Panc1 (cell line): ENCODE data around the gene NTM. TPM values are rescaled to one million over a fixed set of nuclear protein-coding genes. Genes with fewer than 3 reads are reported as not detected.

Experiments
- ATAC-seq: fragments of 200-7000 bp; cut with Tn5 transposase; 2 replicates; pipeline ENCODE4 v1.9.1; 2020; ENCODE audit warnings: mild to moderate bottlenecking, moderate library complexity
- BruUV-seq: library from RNA; stranded (reverse); fragments of 400-500 nt; replicated peaks from 2 replicates; lab custom pipeline; 2021; lab: Mats Ljungman, UMichigan
- CTCF ChIA-PET: fragments of 300-600 bp; sonication (Branson Sonifier 250); formaldehyde crosslinking; loops from one replicate; lab custom pipeline; 2022; ENCODE audit warnings: antibody characterized with exemption; lab: Charles Lee
- POLR2A ChIA-PET: fragments of 300-600 bp; sonication (Branson Sonifier 250); formaldehyde crosslinking; loops from one replicate; lab custom pipeline; 2022; ENCODE audit warnings: antibody characterized with exemption; lab: Charles Lee
- DNase-seq: peaks from one replicate; pipeline ENCODE4 v3.0.0-alpha.2; 2010; ENCODE audit warnings: low read depth, low spot score
- H3K27ac ChIP-seq: 2 replicates; pipeline ENCODE4 v1.5.1; 2011; ENCODE audit warnings: mild to moderate bottlenecking, low read length, inconsistent platforms
- H3K27me3 ChIP-seq: fragments of 200-500 bp; sonication (Bioruptor generic); 2 replicates; pipeline ENCODE4 v1.6.0; 2014; ENCODE audit warnings: low read length, inconsistent platforms; ENCODE audit not compliant: control insufficient read depth, insufficient read depth
- H3K36me3 ChIP-seq: fragments of 200-500 bp; sonication (Bioruptor generic); 2 replicates; pipeline ENCODE4 v1.5.1; 2014; ENCODE audit warnings: inconsistent platforms, mild to moderate bottlenecking, low read length, moderate library complexity; ENCODE audit not compliant: control insufficient read depth, insufficient read depth
- H3K4me1 ChIP-seq: 2 replicates; pipeline ENCODE4 v1.5.1; 2011; ENCODE audit warnings: inconsistent platforms, mild to moderate bottlenecking, low read length, moderate library complexity; ENCODE audit not compliant: control insufficient read depth, insufficient read depth
- H3K4me3 ChIP-seq, 2 experiments: 2 replicates each; pipeline ENCODE4 v1.5.1; 2011 to 2012; ENCODE audit warnings: low read depth in 2 of 2, low read length in 2 of 2, mild to moderate bottlenecking in 2 of 2, inconsistent platforms in 1 of 2, moderate library complexity in 1 of 2
- H3K9me3 ChIP-seq: fragments of 200-500 bp; sonication (Bioruptor generic); 2 replicates; pipeline ENCODE4 v1.5.1; 2014; ENCODE audit warnings: low read depth, mild to moderate bottlenecking, inconsistent platforms, low read length, moderate library complexity; ENCODE audit not compliant: control insufficient read depth, insufficient read depth
- POLR2AphosphoS5 ChIP-seq: IDR thresholded peaks from 2 replicates; pipeline ENCODE4 v1.6.1; 2012; ENCODE audit warnings: mild to moderate bottlenecking, low read depth, low read length, moderate library complexity
- SIN3A ChIP-seq: IDR thresholded peaks from 2 replicates; pipeline ENCODE4 v1.6.1; 2012; ENCODE audit warnings: low read depth, mild to moderate bottlenecking, low read length, moderate library complexity, borderline replicate concordance; ENCODE audit not compliant: insufficient read depth
- TCF7L2 ChIP-seq: IDR thresholded peaks from 2 replicates; pipeline ENCODE4 v1.6.1; 2011; ENCODE audit warnings: mild to moderate bottlenecking, low read depth, low read length, inconsistent platforms
- in situ Hi-C: cut with HindIII; loops from 2 replicates; pipeline ENCODE4 v1.10.0; 2016; ENCODE audit warnings: low sequenced_read_pairs, low pct_unique_long_range_greater_than_20kb
- intact Hi-C: fragments of 100-400 bp; cut with micrococcal nuclease; formaldehyde crosslinking; loops from one replicate; pipeline ENCODE4 v1.10.0; 2022; ENCODE audit not compliant: unreplicated experiment
- total RNA-seq: library from RNA; stranded (reverse); gene quantifications from one replicate; pipeline ENCODE4 v1.2.1, GENCODE V29; 2021; ENCODE audit not compliant: unreplicated experiment
- TF ChIP-seq, protein P1 (sequence below): fragments of 450-650 bp; IDR thresholded peaks from 2 replicates; pipeline ENCODE4 v1.5.1; 2017; ENCODE audit warnings: mild to moderate bottlenecking
- TF ChIP-seq, protein P2 (sequence below), 2 experiments: IDR thresholded peaks; 2 replicates each; pipeline ENCODE4 v1.6.1; 2011 to 2012; ENCODE audit warnings: low read depth in 2 of 2, control low read depth in 1 of 2, low read length in 1 of 2, mild to moderate bottlenecking in 1 of 2, moderate library complexity in 1 of 2; ENCODE audit not compliant: insufficient read depth in 1 of 2

Gene NTM
- total RNA-seq, 1 experiment from 2014 or later, result 0.10 TPM

DNA sequence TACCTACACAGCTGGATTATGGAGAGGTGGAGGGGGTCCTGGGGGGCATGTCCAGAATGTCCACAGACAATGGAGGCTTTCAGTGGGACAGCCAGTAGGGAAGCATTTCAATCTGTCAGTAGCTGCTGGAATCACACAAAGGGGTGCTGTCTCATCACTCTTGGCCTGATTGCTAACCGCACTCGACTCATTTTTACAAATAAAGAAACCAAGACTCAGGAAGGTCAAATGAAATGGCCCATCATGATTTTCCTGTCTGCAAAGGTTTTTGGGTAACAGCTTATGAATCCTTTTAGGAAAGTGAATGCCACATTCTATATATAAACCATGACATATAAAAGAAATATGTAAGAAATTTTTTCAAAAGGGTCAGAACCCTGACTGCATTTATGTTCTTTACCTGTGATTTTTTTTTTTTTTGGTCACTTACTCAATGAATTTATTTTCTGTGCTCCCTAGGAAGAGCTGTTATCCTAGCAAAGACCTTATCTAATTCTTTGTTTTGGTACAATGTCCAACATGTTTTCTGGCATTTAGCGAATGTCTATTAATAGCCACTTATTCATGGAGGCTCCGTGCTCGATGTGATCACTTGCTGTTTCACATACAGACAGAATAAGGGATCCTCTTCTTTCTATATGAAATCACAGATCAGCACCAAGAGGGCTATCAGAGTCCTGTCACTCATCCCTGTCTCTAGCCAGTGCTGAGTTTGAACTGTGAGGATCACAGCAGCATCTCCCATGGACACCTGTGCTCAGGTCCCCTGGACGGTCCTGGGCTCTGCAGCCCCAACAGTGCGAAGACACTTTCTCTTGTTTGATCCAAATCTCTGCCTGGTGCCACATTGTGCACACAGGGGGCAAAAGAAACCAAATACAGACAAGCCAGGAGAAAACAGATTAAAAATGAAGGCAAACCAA lies 979.7 kb downstream of the NTM start:
- intact Hi-C loops, result no loop called here
- POLR2A ChIA-PET, result no interaction called here

DNA sequence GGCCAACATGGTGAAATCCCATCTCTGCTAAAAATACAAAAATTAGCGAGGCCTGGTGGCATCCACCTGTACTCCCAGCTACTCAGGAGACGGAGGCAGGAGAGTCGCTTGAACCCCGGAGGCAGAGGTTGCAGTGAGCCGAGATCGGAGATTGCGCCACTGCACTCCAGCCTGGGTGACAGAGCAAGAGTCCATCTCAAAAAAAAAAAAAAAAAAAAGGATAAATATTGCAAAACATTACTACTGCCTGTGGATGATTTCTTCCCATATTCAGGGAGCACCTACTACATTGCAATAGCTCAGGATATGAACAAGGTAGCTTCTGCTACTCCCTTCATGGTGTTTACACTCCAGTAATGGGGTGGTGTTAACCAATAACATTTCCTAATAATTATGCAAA lies 980.6 kb downstream of the NTM start:
- no peaks in the 10 kb centered on the region for H3K4me1 ChIP-seq
- in situ Hi-C loops (no loop called here), intact Hi-C loops (no loop called here)
- POLR2A ChIA-PET, result no interaction called here
- DNase-seq, result no peak
- TF ChIP-seq, protein P1, sequence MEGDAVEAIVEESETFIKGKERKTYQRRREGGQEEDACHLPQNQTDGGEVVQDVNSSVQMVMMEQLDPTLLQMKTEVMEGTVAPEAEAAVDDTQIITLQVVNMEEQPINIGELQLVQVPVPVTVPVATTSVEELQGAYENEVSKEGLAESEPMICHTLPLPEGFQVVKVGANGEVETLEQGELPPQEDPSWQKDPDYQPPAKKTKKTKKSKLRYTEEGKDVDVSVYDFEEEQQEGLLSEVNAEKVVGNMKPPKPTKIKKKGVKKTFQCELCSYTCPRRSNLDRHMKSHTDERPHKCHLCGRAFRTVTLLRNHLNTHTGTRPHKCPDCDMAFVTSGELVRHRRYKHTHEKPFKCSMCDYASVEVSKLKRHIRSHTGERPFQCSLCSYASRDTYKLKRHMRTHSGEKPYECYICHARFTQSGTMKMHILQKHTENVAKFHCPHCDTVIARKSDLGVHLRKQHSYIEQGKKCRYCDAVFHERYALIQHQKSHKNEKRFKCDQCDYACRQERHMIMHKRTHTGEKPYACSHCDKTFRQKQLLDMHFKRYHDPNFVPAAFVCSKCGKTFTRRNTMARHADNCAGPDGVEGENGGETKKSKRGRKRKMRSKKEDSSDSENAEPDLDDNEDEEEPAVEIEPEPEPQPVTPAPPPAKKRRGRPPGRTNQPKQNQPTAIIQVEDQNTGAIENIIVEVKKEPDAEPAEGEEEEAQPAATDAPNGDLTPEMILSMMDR, result no peak
- TF ChIP-seq TCF7L2, result no peak
- ATAC-seq, result no peak
- no peaks in the 10 kb centered on the region for H3K9me3 ChIP-seq
- no peak overlapping the region for H3K4me3 ChIP-seq
- H3K27ac ChIP-seq, result no peak overlapping the region
- no peaks in the 10 kb centered on the region for H3K36me3 ChIP-seq
- no peaks in the 10 kb centered on the region for H3K27me3 ChIP-seq
- BruUV-seq, result no TSS peak
- CTCF ChIA-PET, result no interaction called here

More for the DNA sequence above, 979.7 kb downstream of the NTM start:
- in situ Hi-C loops, result no loop called here
- Histone ChIP-seq H3K36me3 (no peaks in the 10 kb centered on the region), H3K9me3 (no peaks in the 10 kb centered on the region), H3K27me3 (no peaks in the 10 kb centered on the region), H3K4me1 (no peaks in the 10 kb centered on the region), H3K4me3 (no peak overlapping the region), H3K27ac (no peak overlapping the region)
- no peak for ATAC-seq
- BruUV-seq, result no TSS peak
- no peak for TF ChIP-seq POLR2AphosphoS5
- no peak for TF ChIP-seq SIN3A
- TF ChIP-seq, protein P1, result no peak
- no peak for TF ChIP-seq TCF7L2
- TF ChIP-seq, protein P2, sequence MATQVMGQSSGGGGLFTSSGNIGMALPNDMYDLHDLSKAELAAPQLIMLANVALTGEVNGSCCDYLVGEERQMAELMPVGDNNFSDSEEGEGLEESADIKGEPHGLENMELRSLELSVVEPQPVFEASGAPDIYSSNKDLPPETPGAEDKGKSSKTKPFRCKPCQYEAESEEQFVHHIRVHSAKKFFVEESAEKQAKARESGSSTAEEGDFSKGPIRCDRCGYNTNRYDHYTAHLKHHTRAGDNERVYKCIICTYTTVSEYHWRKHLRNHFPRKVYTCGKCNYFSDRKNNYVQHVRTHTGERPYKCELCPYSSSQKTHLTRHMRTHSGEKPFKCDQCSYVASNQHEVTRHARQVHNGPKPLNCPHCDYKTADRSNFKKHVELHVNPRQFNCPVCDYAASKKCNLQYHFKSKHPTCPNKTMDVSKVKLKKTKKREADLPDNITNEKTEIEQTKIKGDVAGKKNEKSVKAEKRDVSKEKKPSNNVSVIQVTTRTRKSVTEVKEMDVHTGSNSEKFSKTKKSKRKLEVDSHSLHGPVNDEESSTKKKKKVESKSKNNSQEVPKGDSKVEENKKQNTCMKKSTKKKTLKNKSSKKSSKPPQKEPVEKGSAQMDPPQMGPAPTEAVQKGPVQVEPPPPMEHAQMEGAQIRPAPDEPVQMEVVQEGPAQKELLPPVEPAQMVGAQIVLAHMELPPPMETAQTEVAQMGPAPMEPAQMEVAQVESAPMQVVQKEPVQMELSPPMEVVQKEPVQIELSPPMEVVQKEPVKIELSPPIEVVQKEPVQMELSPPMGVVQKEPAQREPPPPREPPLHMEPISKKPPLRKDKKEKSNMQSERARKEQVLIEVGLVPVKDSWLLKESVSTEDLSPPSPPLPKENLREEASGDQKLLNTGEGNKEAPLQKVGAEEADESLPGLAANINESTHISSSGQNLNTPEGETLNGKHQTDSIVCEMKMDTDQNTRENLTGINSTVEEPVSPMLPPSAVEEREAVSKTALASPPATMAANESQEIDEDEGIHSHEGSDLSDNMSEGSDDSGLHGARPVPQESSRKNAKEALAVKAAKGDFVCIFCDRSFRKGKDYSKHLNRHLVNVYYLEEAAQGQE (IDR thresholded peaks at IDR 0.05; ENCODE audit: insufficient read depth in 1 of 2, low read depth in 2 of 2, low read length in 1 of 2), result no peak
- DNase-seq, result no peak
- CTCF ChIA-PET, result no interaction called here
